ENCODE results near the gene OLFM2. TPM values are rescaled to one million over a fixed set of nuclear protein-coding genes. Genes with fewer than 3 reads are reported as not detected.

OLFM2 gene
- total RNA-seq, 1 experiment from 2014 or later = 19.9 TPM

GRCh38 chr19:9857920-9858746 lies 78.2 kb downstream of the OLFM2 start:
- no TSS peak for BruUV-seq (replicated peaks)
- Histone ChIP-seq H3K9me3 (ENCODE audit: control insufficient read depth in 1 of 2, insufficient read depth in 1 of 2, low read depth in 1 of 2, low read length in 2 of 2) (no peaks in the 10 kb centered on the region), H3K9me2 (ENCODE audit: insufficient read depth) (no peaks in the 10 kb centered on the region), H3K4me3 (replicated peaks in 1 of 2; ENCODE audit: low read depth in 1 of 2, low read length in 2 of 2) (no peak overlapping the region), H3K9ac (ENCODE audit: low read length) (no peak overlapping the region), H2AFZ (ENCODE audit: low read depth, low read length, poor library complexity, severe bottlenecking) (no peak overlapping the region), H3K4me2 (ENCODE audit: low read length) (no peak overlapping the region), H3K27ac (ENCODE audit: low read depth, low read length) (no peak overlapping the region), H4K20me1 (ENCODE audit: insufficient read depth) (no peaks in the 10 kb centered on the region), H3K36me3 (ENCODE audit: control insufficient read depth in 1 of 2, insufficient read depth in 2 of 2, low read length in 2 of 2) (peaks cover 0 to 2% of the 10 kb centered on the region in 2 experiments; a peak in 1 of 4 replicates), H3K4me1 (ENCODE audit: control insufficient read depth in 1 of 2, insufficient read depth in 2 of 2, low read length in 2 of 2) (peaks cover 0 to 10% of the 10 kb centered on the region in 2 experiments; a peak in 2 of 4 replicates), H3K27me3 (ENCODE audit: insufficient read depth, low read length) (no peaks in the 10 kb centered on the region), H3K79me2 (ENCODE audit: insufficient read depth, low read length) (no peaks in the 10 kb centered on the region)
- intact Hi-C loops (cut with micrococcal nuclease) = no loop called here
- ChIA-PET CTCF (no interaction called here), POLR2A (interaction anchor here (0.5 kb wide), 1 partner anchor 50 kb away, joined by 4 read pairs; no protein-coding TSS in a partner anchor), RAD21 (ENCODE audit: low non-redundant PET in 1 of 2, low total read pairs in 2 of 2, uncharacterized antibody in 2 of 2, unreplicated experiment in 2 of 2) (no interaction called here)
- TF ChIP-seq, protein P1, sequence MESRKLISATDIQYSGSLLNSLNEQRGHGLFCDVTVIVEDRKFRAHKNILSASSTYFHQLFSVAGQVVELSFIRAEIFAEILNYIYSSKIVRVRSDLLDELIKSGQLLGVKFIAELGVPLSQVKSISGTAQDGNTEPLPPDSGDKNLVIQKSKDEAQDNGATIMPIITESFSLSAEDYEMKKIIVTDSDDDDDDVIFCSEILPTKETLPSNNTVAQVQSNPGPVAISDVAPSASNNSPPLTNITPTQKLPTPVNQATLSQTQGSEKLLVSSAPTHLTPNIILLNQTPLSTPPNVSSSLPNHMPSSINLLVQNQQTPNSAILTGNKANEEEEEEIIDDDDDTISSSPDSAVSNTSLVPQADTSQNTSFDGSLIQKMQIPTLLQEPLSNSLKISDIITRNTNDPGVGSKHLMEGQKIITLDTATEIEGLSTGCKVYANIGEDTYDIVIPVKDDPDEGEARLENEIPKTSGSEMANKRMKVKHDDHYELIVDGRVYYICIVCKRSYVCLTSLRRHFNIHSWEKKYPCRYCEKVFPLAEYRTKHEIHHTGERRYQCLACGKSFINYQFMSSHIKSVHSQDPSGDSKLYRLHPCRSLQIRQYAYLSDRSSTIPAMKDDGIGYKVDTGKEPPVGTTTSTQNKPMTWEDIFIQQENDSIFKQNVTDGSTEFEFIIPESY (IDR thresholded peaks at IDR 0.05; ENCODE audit: extremely low read depth, insufficient replicate concordance, low read length) = no peak
- TF ChIP-seq EZH2phosphoT487 (IDR thresholded peaks at IDR 0.05; ENCODE audit: borderline replicate concordance) = no peak
- TF ChIP-seq POLR2AphosphoS5 (IDR thresholded peaks at IDR 0.05; ENCODE audit: low read depth, low read length) = no peak
- no peak for TF ChIP-seq ZFX (IDR thresholded peaks at IDR 0.05)
- no peak for TF ChIP-seq SIN3A (IDR thresholded peaks at IDR 0.05; ENCODE audit: low read depth)
- no peak for TF ChIP-seq POLR2A (IDR thresholded peaks at IDR 0.05; ENCODE audit: borderline replicate concordance, extremely low read depth, insufficient read depth, insufficient read length)
- TF ChIP-seq, protein P2, sequence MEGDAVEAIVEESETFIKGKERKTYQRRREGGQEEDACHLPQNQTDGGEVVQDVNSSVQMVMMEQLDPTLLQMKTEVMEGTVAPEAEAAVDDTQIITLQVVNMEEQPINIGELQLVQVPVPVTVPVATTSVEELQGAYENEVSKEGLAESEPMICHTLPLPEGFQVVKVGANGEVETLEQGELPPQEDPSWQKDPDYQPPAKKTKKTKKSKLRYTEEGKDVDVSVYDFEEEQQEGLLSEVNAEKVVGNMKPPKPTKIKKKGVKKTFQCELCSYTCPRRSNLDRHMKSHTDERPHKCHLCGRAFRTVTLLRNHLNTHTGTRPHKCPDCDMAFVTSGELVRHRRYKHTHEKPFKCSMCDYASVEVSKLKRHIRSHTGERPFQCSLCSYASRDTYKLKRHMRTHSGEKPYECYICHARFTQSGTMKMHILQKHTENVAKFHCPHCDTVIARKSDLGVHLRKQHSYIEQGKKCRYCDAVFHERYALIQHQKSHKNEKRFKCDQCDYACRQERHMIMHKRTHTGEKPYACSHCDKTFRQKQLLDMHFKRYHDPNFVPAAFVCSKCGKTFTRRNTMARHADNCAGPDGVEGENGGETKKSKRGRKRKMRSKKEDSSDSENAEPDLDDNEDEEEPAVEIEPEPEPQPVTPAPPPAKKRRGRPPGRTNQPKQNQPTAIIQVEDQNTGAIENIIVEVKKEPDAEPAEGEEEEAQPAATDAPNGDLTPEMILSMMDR (IDR thresholded peaks at IDR 0.05 in 2 of 3, conservative IDR thresholded peaks at IDR 0.05 in 1 of 3; ENCODE audit: borderline replicate concordance in 1 of 3, insufficient read depth in 1 of 3, low read depth in 2 of 3, low read length in 2 of 3) = no peak
- no peak for TF ChIP-seq SRF (IDR thresholded peaks at IDR 0.05; ENCODE audit: low read depth)
- no peak for TF ChIP-seq YY1 (IDR thresholded peaks at IDR 0.05; ENCODE audit: extremely low read depth, insufficient replicate concordance, low read depth, low read length)
- no peak for TF ChIP-seq EGR1 (IDR thresholded peaks at IDR 0.05; ENCODE audit: low read depth)
- ATAC-seq = no peak
- no peak for DNase-seq (ENCODE audit: low read depth, low spot score)
